Measurements from ENCODE around the gene ARF6. TPM values are rescaled to one million over a fixed set of nuclear protein-coding genes. Genes with fewer than 3 reads are reported as not detected.
A peak's percentile ranks its signal among the peaks of the same experiment; 100 is the strongest.

ARF6 gene
- total RNA-seq, 1 donor from 2014 or later = 53.4 TPM

GRCh38 chr14:49909016-49909415 lies 16.1 kb downstream of the ARF6 start:
- peaks cover 34% of the 10 kb centered on the region for H3K4me1 Mint-ChIP-seq (ENCODE audit: unreplicated experiment)
- no peak overlapping the region for H3K4me3 Mint-ChIP-seq (ENCODE audit: unreplicated experiment)
- H3K27ac Mint-ChIP-seq (ENCODE audit: unreplicated experiment) = peak overlapping the region; percentile 88
- no peaks in the 10 kb centered on the region for H3K27me3 Mint-ChIP-seq (ENCODE audit: unreplicated experiment)
- DNase-seq (ENCODE audit: extremely low spot score, unreplicated experiment) = no peak
- no peak for TF ChIP-seq CTCF (IDR thresholded peaks at IDR 0.05)
- H3K36me3 Mint-ChIP-seq (ENCODE audit: unreplicated experiment) = no peaks in the 10 kb centered on the region
- no peaks in the 10 kb centered on the region for H3K9me3 Mint-ChIP-seq (ENCODE audit: unreplicated experiment)

GRCh38 chr14:49915085-49915484 lies 22.2 kb downstream of the ARF6 start:
- no peaks in the 10 kb centered on the region for H3K27me3 Mint-ChIP-seq (ENCODE audit: unreplicated experiment)
- DNase-seq (ENCODE audit: extremely low spot score, unreplicated experiment) = no peak
- H3K27ac Mint-ChIP-seq (ENCODE audit: unreplicated experiment) = peak overlapping the region; percentile 16
- TF ChIP-seq CTCF (IDR thresholded peaks at IDR 0.05) = no peak
- no peak overlapping the region for H3K4me3 Mint-ChIP-seq (ENCODE audit: unreplicated experiment)
- H3K36me3 Mint-ChIP-seq (ENCODE audit: unreplicated experiment) = no peaks in the 10 kb centered on the region
- no peaks in the 10 kb centered on the region for H3K9me3 Mint-ChIP-seq (ENCODE audit: unreplicated experiment)
- H3K4me1 Mint-ChIP-seq (ENCODE audit: unreplicated experiment) = peaks cover 27% of the 10 kb centered on the region

- no peak for TF ChIP-seq CTCF (IDR thresholded peaks at IDR 0.05)
- Mint-ChIP-seq H3K9me3 (ENCODE audit: unreplicated experiment) (no peaks in the 10 kb centered on the region), H3K27ac (ENCODE audit: unreplicated experiment) (no peak overlapping the region), H3K4me1 (ENCODE audit: unreplicated experiment) (peaks cover 11% of the 10 kb centered on the region), H3K27me3 (ENCODE audit: unreplicated experiment) (no peaks in the 10 kb centered on the region), H3K4me3 (ENCODE audit: unreplicated experiment) (no peak overlapping the region), H3K36me3 (ENCODE audit: unreplicated experiment) (no peaks in the 10 kb centered on the region)
- DNase-seq (ENCODE audit: extremely low spot score, unreplicated experiment) = no peak
Measured at GRCh38 chr14:49918706-49919105, 25.8 kb downstream of the ARF6 start.

- Mint-ChIP-seq H3K27me3 (ENCODE audit: unreplicated experiment) (no peaks in the 10 kb centered on the region), H3K36me3 (ENCODE audit: unreplicated experiment) (no peaks in the 10 kb centered on the region), H3K27ac (ENCODE audit: unreplicated experiment) (no peak overlapping the region), H3K9me3 (ENCODE audit: unreplicated experiment) (no peaks in the 10 kb centered on the region), H3K4me1 (ENCODE audit: unreplicated experiment) (peaks cover 8% of the 10 kb centered on the region), H3K4me3 (ENCODE audit: unreplicated experiment) (no peak overlapping the region)
- no peak for DNase-seq (ENCODE audit: extremely low spot score, unreplicated experiment)
- TF ChIP-seq CTCF (IDR thresholded peaks at IDR 0.05) = no peak
Measured at GRCh38 chr14:49919825-49920659, 27.2 kb downstream of the ARF6 start.

- no peak for DNase-seq (ENCODE audit: extremely low spot score, unreplicated experiment)
- H3K4me1 Mint-ChIP-seq (ENCODE audit: unreplicated experiment) = no peaks in the 10 kb centered on the region
- H3K4me3 Mint-ChIP-seq (ENCODE audit: unreplicated experiment) = no peak overlapping the region
- no peaks in the 10 kb centered on the region for H3K36me3 Mint-ChIP-seq (ENCODE audit: unreplicated experiment)
- no peak for TF ChIP-seq CTCF (IDR thresholded peaks at IDR 0.05)
- no peaks in the 10 kb centered on the region for H3K9me3 Mint-ChIP-seq (ENCODE audit: unreplicated experiment)
- H3K27me3 Mint-ChIP-seq (ENCODE audit: unreplicated experiment) = no peaks in the 10 kb centered on the region
- no peak overlapping the region for H3K27ac Mint-ChIP-seq (ENCODE audit: unreplicated experiment)
Measured at GRCh38 chr14:49920935-49921334, 28.1 kb downstream of the ARF6 start.

Data from osteocyte (in vitro differentiated cells).